ENCODE data around the gene GOLGA8N.
A peak's percentile ranks its signal among the peaks of the same experiment; 100 is the strongest.
"Not testable (repeated sequence)": the region's sequence is repeated elsewhere in the genome, so short reads cannot be mapped to it uniquely, and the experiment has no call there.

Gene GOLGA8N

DNA sequence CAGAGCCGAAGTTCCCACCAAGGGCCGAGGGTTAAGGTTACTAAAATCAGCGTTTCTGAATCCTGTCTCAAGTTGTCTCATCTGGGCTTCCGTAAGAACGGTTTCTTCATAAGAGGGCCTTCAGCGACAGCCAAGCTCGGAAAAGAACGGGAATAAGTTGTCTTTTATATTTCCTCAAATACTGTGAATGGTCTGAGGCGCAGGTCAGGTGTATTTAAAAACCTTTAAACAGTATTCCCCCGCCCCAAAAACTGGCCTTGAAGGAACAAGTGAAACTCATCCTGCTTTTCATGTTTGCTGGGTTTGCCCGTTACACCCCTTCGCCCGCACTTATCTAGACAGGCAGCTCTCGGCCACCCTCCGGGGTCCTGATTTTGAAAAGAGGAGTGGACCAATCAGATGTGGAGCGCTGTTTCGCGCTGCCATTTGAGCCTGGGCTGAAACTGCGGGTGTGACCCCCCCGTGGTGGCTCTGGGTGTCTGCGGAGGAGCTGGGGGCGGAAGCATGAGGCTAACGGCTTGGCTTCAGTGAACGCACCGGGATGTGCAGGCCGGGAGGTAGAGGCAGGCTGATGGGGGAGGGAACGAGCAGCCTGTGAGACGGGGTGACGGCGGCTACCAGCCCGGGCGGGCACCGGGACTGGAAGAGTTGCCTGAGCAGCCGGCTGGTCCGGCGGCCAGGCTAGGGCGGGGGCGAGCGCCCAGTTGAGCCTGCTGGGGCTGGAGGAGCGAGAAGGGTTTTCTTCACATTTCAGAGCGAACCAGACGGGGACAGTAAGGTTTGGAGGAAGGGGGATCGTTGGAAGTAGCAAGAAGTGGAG lies 22.0 kb downstream of the GOLGA8N start, which contains the start of gene ARHGAP11A:
TSS of gene ARHGAP11A (plus strand) at position 454 of the 820 bp plus-strand sequence. CDS start 708 bp downstream, outside the sequence.
- not testable (repeated sequence) for H3K9me3 ChIP-seq (ENCODE audit: control insufficient read depth in 2 of 2, low read length in 2 of 2); H3K27me3 ChIP-seq (ENCODE audit: control insufficient read depth in 2 of 2, insufficient read depth in 2 of 2, low read length in 2 of 2); H3K4me1 ChIP-seq (ENCODE audit: control insufficient read depth in 2 of 2, insufficient read depth in 2 of 2, low read length in 2 of 2); H3K36me3 ChIP-seq (ENCODE audit: control insufficient read depth in 2 of 2, insufficient read depth in 2 of 2, low read length in 2 of 2)
- H3K4me3 ChIP-seq (ENCODE audit: low read length in 2 of 2), result peak within 1 kb of the TSS; percentile 79 to 85
- peak within 1 kb of the TSS; percentile 52 to 68 for H3K9ac ChIP-seq (ENCODE audit: low read depth in 1 of 2, low read length in 2 of 2)
- peak within 1 kb of the TSS; percentile 77 to 82 for H3K27ac ChIP-seq (ENCODE audit: low read depth in 2 of 2, low read length in 2 of 2)

- peak overlapping the region; percentile 79 to 85 for H3K4me3 ChIP-seq (ENCODE audit: low read length in 2 of 2)
- H3K27ac ChIP-seq (ENCODE audit: low read depth in 2 of 2, low read length in 2 of 2), result peak overlapping the region in 1 of 2 donors; percentile 29
- peak overlapping the region; percentile 52 to 60 for H3K9ac ChIP-seq (ENCODE audit: low read depth in 1 of 2, low read length in 2 of 2)
- H3K27me3 ChIP-seq (ENCODE audit: control insufficient read depth in 2 of 2, insufficient read depth in 2 of 2, low read length in 2 of 2); H3K9me3 ChIP-seq (ENCODE audit: control insufficient read depth in 2 of 2, low read length in 2 of 2); H3K4me1 ChIP-seq (ENCODE audit: control insufficient read depth in 2 of 2, insufficient read depth in 2 of 2, low read length in 2 of 2); H3K36me3 ChIP-seq (ENCODE audit: control insufficient read depth in 2 of 2, insufficient read depth in 2 of 2, low read length in 2 of 2): not testable (repeated sequence)
Measured at GRCh38 chr15:32615871-32616426, 22.7 kb downstream of the GOLGA8N start.

DNA sequence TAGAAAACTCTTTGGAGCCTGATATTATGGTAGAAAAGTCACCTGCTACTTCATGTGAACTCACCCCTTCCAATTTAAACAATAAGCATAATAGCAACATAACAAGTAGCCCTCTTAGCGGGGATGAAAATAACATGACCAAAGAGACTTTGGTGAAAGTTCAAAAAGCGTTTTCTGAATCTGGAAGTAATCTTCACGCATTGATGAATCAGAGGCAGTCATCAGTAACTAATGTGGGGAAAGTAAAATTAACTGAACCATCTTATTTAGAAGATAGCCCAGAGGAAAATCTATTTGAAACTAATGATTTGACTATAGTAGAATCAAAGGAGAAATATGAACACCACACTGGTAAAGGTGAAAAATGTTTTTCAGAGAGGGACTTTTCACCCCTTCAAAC lies 43.2 kb downstream of the GOLGA8N start:
- H3K9ac ChIP-seq (ENCODE audit: low read depth in 1 of 2, low read length in 2 of 2), result no peak overlapping the region
- H3K4me1 ChIP-seq (ENCODE audit: control insufficient read depth in 2 of 2, insufficient read depth in 2 of 2, low read length in 2 of 2), result peaks cover 0 to 2% of the 10 kb centered on the region in 2 donors
- no peaks in the 10 kb centered on the region for H3K9me3 ChIP-seq (ENCODE audit: control insufficient read depth in 2 of 2, low read length in 2 of 2)
- no peak overlapping the region for H3K4me3 ChIP-seq (ENCODE audit: low read length in 2 of 2)
- H3K36me3 ChIP-seq (ENCODE audit: control insufficient read depth in 2 of 2, insufficient read depth in 2 of 2, low read length in 2 of 2), result peaks cover 3 to 6% of the 10 kb centered on the region in 2 donors
- no peaks in the 10 kb centered on the region for H3K27me3 ChIP-seq (ENCODE audit: control insufficient read depth in 2 of 2, insufficient read depth in 2 of 2, low read length in 2 of 2)
- no peak overlapping the region for H3K27ac ChIP-seq (ENCODE audit: low read depth in 2 of 2, low read length in 2 of 2)

DNA sequence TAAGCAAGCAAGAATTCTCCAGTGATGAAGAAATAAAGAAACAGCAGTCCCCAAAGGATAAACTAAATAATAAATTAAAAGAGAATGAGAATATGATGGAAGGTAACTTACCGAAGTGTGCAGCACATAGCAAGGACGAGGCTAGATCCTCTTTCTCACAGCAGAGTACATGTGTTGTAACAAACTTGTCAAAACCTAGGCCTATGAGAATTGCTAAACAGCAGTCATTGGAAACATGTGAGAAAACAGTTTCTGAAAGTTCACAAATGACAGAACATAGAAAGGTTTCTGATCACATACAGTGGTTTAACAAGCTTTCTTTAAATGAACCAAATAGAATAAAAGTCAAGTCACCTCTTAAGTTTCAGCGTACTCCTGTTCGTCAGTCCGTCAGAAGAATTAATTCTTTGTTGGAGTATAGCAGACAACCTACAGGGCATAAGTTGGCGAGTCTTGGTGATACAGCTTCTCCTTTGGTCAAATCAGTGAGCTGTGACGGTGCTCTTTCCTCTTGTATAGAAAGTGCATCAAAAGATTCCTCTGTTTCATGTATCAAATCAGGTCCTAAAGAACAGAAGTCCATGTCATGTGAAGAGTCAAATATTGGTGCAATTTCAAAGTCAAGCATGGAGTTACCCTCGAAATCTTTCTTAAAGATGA lies 43.8 kb downstream of the GOLGA8N start:
- Histone ChIP-seq H3K27me3 (ENCODE audit: control insufficient read depth in 2 of 2, insufficient read depth in 2 of 2, low read length in 2 of 2) (no peaks in the 10 kb centered on the region), H3K9me3 (ENCODE audit: control insufficient read depth in 2 of 2, low read length in 2 of 2) (no peaks in the 10 kb centered on the region), H3K9ac (ENCODE audit: low read depth in 1 of 2, low read length in 2 of 2) (no peak overlapping the region), H3K27ac (ENCODE audit: low read depth in 2 of 2, low read length in 2 of 2) (no peak overlapping the region), H3K4me3 (ENCODE audit: low read length in 2 of 2) (no peak overlapping the region), H3K36me3 (ENCODE audit: control insufficient read depth in 2 of 2, insufficient read depth in 2 of 2, low read length in 2 of 2) (peaks cover 3 to 6% of the 10 kb centered on the region in 2 donors), H3K4me1 (ENCODE audit: control insufficient read depth in 2 of 2, insufficient read depth in 2 of 2, low read length in 2 of 2) (peaks cover 2% of the 10 kb centered on the region in 2 donors)

DNA sequence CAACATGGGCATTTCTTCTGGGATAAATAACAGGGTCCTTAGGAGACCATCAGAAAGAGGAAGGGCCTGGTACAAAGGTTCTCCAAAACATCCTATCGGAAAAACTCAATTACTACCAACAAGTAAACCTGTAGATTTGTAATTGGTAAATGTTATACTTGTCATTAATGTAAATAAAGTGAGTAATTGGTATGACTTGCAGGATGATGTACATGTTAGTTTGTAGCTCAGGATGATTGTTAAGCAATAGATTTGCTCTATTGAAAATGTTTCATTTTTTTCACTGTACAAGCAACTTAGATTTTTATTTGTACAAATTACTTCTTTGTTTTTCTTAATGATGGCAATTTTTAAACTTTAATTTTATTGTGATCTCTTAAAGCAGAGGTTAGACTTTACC lies 44.4 kb downstream of the GOLGA8N start:
- Histone ChIP-seq H3K27ac (ENCODE audit: low read depth in 2 of 2, low read length in 2 of 2) (no peak overlapping the region), H3K4me3 (ENCODE audit: low read length in 2 of 2) (no peak overlapping the region), H3K4me1 (ENCODE audit: control insufficient read depth in 2 of 2, insufficient read depth in 2 of 2, low read length in 2 of 2) (peaks cover 2% of the 10 kb centered on the region in 2 donors), H3K27me3 (ENCODE audit: control insufficient read depth in 2 of 2, insufficient read depth in 2 of 2, low read length in 2 of 2) (no peaks in the 10 kb centered on the region), H3K36me3 (ENCODE audit: control insufficient read depth in 2 of 2, insufficient read depth in 2 of 2, low read length in 2 of 2) (peaks cover 3 to 6% of the 10 kb centered on the region in 2 donors), H3K9ac (ENCODE audit: low read depth in 1 of 2, low read length in 2 of 2) (no peak overlapping the region), H3K9me3 (ENCODE audit: control insufficient read depth in 2 of 2, low read length in 2 of 2) (no peaks in the 10 kb centered on the region)

- peaks cover 2 to 4% of the 10 kb centered on the region in 2 donors for H3K4me1 ChIP-seq (ENCODE audit: control insufficient read depth in 2 of 2, insufficient read depth in 2 of 2, low read length in 2 of 2)
- no peaks in the 10 kb centered on the region for H3K9me3 ChIP-seq (ENCODE audit: control insufficient read depth in 2 of 2, low read length in 2 of 2)
- no peak within 1 kb of the TSS for H3K27ac ChIP-seq (ENCODE audit: low read depth in 2 of 2, low read length in 2 of 2)
- H3K36me3 ChIP-seq (ENCODE audit: control insufficient read depth in 2 of 2, insufficient read depth in 2 of 2, low read length in 2 of 2), result no peaks in the 10 kb centered on the region
- H3K9ac ChIP-seq (ENCODE audit: low read depth in 1 of 2, low read length in 2 of 2), result no peak within 1 kb of the TSS
- H3K27me3 ChIP-seq (ENCODE audit: control insufficient read depth in 2 of 2, insufficient read depth in 2 of 2, low read length in 2 of 2), result no peaks in the 10 kb centered on the region
- H3K4me3 ChIP-seq (ENCODE audit: low read length in 2 of 2), result peak within 1 kb of the TSS; percentile 46 to 51
Measured at GRCh38 chr15:32641517-32642059, 48.3 kb downstream of the GOLGA8N start, which contains the start of gene SCG5. Gene SCG5 (plus strand): TSS chr15:32641710. CDS start chr15:32643593, 1,883 bp downstream.

DNA sequence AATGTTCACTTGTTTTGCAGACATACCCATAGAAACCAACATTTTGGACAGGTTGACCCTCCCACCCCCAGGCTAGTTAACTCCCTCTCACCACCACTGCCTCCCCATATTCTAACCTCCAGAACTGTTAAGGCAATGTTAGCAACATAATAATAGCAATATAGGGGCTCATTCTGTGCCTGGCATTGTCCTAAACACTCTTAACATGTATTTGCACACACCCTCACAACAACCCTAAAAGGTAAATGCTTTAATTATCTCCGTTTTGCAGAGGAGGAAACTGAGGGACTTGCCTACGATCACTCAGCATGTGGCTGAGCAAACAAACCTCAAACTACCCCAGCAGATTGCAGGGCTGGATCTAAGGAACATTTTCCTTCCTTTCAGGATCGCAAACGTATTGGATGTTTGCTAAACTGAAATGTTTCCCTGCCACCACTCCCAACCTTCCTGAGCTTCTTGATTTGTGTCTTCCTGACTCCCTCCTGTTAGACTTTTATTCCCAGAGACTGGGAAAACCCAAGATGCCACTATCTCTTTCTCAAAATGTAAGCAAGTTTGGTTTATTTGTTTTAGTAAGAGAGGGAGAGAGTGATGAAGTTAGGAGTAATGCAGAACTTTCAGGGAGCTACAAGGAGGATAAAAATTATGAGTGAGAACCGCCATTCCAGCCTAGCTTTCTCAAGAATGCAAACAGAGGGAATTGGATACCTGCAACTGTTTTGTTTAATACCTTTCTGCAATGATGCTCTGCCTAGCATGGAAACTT lies 49.6 kb downstream of the GOLGA8N start:
- Histone ChIP-seq H3K9ac (ENCODE audit: low read depth in 1 of 2, low read length in 2 of 2) (no peak overlapping the region), H3K27ac (ENCODE audit: low read depth in 2 of 2, low read length in 2 of 2) (no peak overlapping the region), H3K4me1 (ENCODE audit: control insufficient read depth in 2 of 2, insufficient read depth in 2 of 2, low read length in 2 of 2) (peaks cover 2 to 4% of the 10 kb centered on the region in 2 donors), H3K36me3 (ENCODE audit: control insufficient read depth in 2 of 2, insufficient read depth in 2 of 2, low read length in 2 of 2) (no peaks in the 10 kb centered on the region), H3K4me3 (ENCODE audit: low read length in 2 of 2) (no peak overlapping the region), H3K27me3 (ENCODE audit: control insufficient read depth in 2 of 2, insufficient read depth in 2 of 2, low read length in 2 of 2) (no peaks in the 10 kb centered on the region), H3K9me3 (ENCODE audit: control insufficient read depth in 2 of 2, low read length in 2 of 2) (no peaks in the 10 kb centered on the region)

- no peak overlapping the region for H3K4me3 ChIP-seq (ENCODE audit: low read length in 2 of 2)
- no peak overlapping the region for H3K27ac ChIP-seq (ENCODE audit: low read depth in 2 of 2, low read length in 2 of 2)
- H3K9ac ChIP-seq (ENCODE audit: low read depth in 1 of 2, low read length in 2 of 2), result no peak overlapping the region
- peaks cover 2 to 4% of the 10 kb centered on the region in 2 donors for H3K4me1 ChIP-seq (ENCODE audit: control insufficient read depth in 2 of 2, insufficient read depth in 2 of 2, low read length in 2 of 2)
- H3K36me3 ChIP-seq (ENCODE audit: control insufficient read depth in 2 of 2, insufficient read depth in 2 of 2, low read length in 2 of 2), result no peaks in the 10 kb centered on the region
- no peaks in the 10 kb centered on the region for H3K9me3 ChIP-seq (ENCODE audit: control insufficient read depth in 2 of 2, low read length in 2 of 2)
- no peaks in the 10 kb centered on the region for H3K27me3 ChIP-seq (ENCODE audit: control insufficient read depth in 2 of 2, insufficient read depth in 2 of 2, low read length in 2 of 2)
Measured at GRCh38 chr15:32643907-32644445, 50.7 kb downstream of the GOLGA8N start.

DNA sequence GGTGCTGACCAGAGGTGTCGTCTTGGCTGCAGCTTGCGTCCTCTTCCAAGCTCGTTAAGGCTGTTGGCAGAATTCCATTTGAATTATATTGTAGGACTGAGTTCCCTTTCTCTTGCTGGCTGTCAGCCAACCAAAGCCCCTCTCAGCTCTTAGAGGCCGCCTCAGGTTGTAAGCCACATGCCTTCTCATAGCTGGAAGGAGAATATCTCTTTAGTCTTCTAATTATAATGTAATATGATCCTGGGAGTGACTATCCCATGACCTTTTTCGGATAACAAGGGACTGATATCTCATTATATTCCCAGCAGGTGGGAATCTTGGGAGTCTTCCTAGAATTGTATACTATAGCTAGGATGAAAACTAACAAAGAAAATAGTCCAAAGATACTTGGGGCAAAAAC lies 53.0 kb downstream of the GOLGA8N start:
- Histone ChIP-seq H3K27ac (ENCODE audit: low read depth in 2 of 2, low read length in 2 of 2) (no peak overlapping the region), H3K27me3 (ENCODE audit: control insufficient read depth in 2 of 2, insufficient read depth in 2 of 2, low read length in 2 of 2) (no peaks in the 10 kb centered on the region), H3K9ac (ENCODE audit: low read depth in 1 of 2, low read length in 2 of 2) (no peak overlapping the region), H3K4me3 (ENCODE audit: low read length in 2 of 2) (no peak overlapping the region), H3K4me1 (ENCODE audit: control insufficient read depth in 2 of 2, insufficient read depth in 2 of 2, low read length in 2 of 2) (peaks cover 1 to 4% of the 10 kb centered on the region in 2 donors), H3K36me3 (ENCODE audit: control insufficient read depth in 2 of 2, insufficient read depth in 2 of 2, low read length in 2 of 2) (no peaks in the 10 kb centered on the region), H3K9me3 (ENCODE audit: control insufficient read depth in 2 of 2, low read length in 2 of 2) (no peaks in the 10 kb centered on the region)
